MM.1S (cell line): ENCODE results near the gene TTLL1.
"Not testable (repeated sequence)": the region's sequence is repeated elsewhere in the genome, so short reads cannot be mapped to it uniquely, and the experiment has no call there.

ENCODE experiments used
- EZH2 ChIP-seq: fragments of 300-600 bp; sonication (generic); optimal IDR thresholded peaks from 2 replicates; pipeline ENCODE3; 2017; ENCODE audit warnings: low read depth, mild to moderate bottlenecking, antibody characterized with exemption, low read length, mixed read lengths
- EZH2phosphoT487 ChIP-seq: fragments of 300-600 bp; sonication (generic); IDR thresholded peaks from 2 replicates; pipeline ENCODE4 v1.6.1; 2018; ENCODE audit warnings: antibody characterized with exemption, low read length
- TF ChIP-seq, protein P1 (sequence below): fragments of 300-600 bp; sonication (generic); IDR thresholded peaks from 2 replicates; pipeline ENCODE4 v1.5.1; 2016; ENCODE audit warnings: antibody characterized with exemption, low read length, mixed read lengths

GRCh38 chr22:43104056-43104625 is 14.9 kb upstream of the TTLL1 start:
- TF ChIP-seq, protein P1, sequence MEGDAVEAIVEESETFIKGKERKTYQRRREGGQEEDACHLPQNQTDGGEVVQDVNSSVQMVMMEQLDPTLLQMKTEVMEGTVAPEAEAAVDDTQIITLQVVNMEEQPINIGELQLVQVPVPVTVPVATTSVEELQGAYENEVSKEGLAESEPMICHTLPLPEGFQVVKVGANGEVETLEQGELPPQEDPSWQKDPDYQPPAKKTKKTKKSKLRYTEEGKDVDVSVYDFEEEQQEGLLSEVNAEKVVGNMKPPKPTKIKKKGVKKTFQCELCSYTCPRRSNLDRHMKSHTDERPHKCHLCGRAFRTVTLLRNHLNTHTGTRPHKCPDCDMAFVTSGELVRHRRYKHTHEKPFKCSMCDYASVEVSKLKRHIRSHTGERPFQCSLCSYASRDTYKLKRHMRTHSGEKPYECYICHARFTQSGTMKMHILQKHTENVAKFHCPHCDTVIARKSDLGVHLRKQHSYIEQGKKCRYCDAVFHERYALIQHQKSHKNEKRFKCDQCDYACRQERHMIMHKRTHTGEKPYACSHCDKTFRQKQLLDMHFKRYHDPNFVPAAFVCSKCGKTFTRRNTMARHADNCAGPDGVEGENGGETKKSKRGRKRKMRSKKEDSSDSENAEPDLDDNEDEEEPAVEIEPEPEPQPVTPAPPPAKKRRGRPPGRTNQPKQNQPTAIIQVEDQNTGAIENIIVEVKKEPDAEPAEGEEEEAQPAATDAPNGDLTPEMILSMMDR = not testable (repeated sequence)
- not testable (repeated sequence) for TF ChIP-seq EZH2, EZH2phosphoT487
